ENCODE results near the gene CDYL2. TPM values are rescaled to one million over a fixed set of nuclear protein-coding genes. Genes with fewer than 3 reads are reported as not detected.

CDYL2 gene
- polyA plus RNA-seq, 12 donors = 2.0 to 4.4 (median 2.6) TPM; not detected in 1

GRCh38 chr16:80708823-80709222 is 95.6 kb downstream of the CDYL2 start:
- no peak for DNase-seq

- DNase-seq = no peak
Measured at GRCh38 chr16:80707686-80708085, 96.7 kb downstream of the CDYL2 start.

GRCh38 chr16:80705596-80705995 is 98.8 kb downstream of the CDYL2 start:
- no peak for DNase-seq

GRCh38 chr16:80704751-80705505 is 99.5 kb downstream of the CDYL2 start:
- DNase-seq = no peak

GRCh38 chr16:80703131-80704071 is 101.0 kb downstream of the CDYL2 start:
- no peak for DNase-seq

GRCh38 chr16:80702696-80703095 is 101.7 kb downstream of the CDYL2 start:
- no peak for DNase-seq

- no peak for DNase-seq
Measured at GRCh38 chr16:80700558-80700957, 103.8 kb downstream of the CDYL2 start.

GRCh38 chr16:80695020-80695419 is 109.4 kb downstream of the CDYL2 start:
- DNase-seq = no peak

- DNase-seq = no peak
Measured at GRCh38 chr16:80693553-80693952, 110.8 kb downstream of the CDYL2 start.

- DNase-seq = no peak
Measured at GRCh38 chr16:80692270-80692669, 112.1 kb downstream of the CDYL2 start.

GRCh38 chr16:80691111-80691741 is 113.2 kb downstream of the CDYL2 start:
- no peak for DNase-seq

GRCh38 chr16:80689487-80689886 is 114.9 kb downstream of the CDYL2 start:
- DNase-seq = no peak

- DNase-seq = no peak
Measured at GRCh38 chr16:80687606-80688005, 116.8 kb downstream of the CDYL2 start.

- DNase-seq = no peak
Measured at GRCh38 chr16:80684906-80685305, 119.5 kb downstream of the CDYL2 start.

GRCh38 chr16:80684136-80684765 is 120.1 kb downstream of the CDYL2 start:
- DNase-seq = no peak

- DNase-seq = no peak
Measured at GRCh38 chr16:80683646-80684045, 120.8 kb downstream of the CDYL2 start.

GRCh38 chr16:80682421-80683070 is 121.9 kb downstream of the CDYL2 start:
- no peak for DNase-seq

GRCh38 chr16:80681436-80681835 is 123.0 kb downstream of the CDYL2 start:
- DNase-seq = no peak

GRCh38 chr16:80680839-80681238 is 123.6 kb downstream of the CDYL2 start:
- no peak for DNase-seq

- DNase-seq = no peak
Measured at GRCh38 chr16:80680046-80680445, 124.4 kb downstream of the CDYL2 start.

GRCh38 chr16:80674884-80675283 is 129.5 kb downstream of the CDYL2 start:
- no peak for DNase-seq

Data from muscle of arm (tissue), 12 donors.